Nephron (organoid): ENCODE results near the gene RSRC1.

Source experiments
- H3K27ac Mint-ChIP-seq, 3 experiments: 2 replicates each; pipeline ENCODE4 v1.8.0; 2020; ENCODE audit warnings: mixed read lengths in 3 of 3, mild to moderate bottlenecking in 2 of 3, moderate library complexity in 1 of 3
- H3K27me3 Mint-ChIP-seq: 2 replicates; pipeline ENCODE4 v1.8.0; 2021; ENCODE audit warnings: low read depth, mild to moderate bottlenecking, moderate library complexity, mixed read lengths
- H3K36me3 Mint-ChIP-seq: 2 replicates; pipeline ENCODE4 v1.8.0; 2020; ENCODE audit warnings: low read depth, mixed read lengths
- H3K4me1 Mint-ChIP-seq: 2 replicates; pipeline ENCODE4 v1.8.0; 2020; ENCODE audit warnings: mixed read lengths
- H3K4me3 Mint-ChIP-seq, 3 experiments: 2 replicates each; pipeline ENCODE4 v1.8.0; 2020; ENCODE audit warnings: mild to moderate bottlenecking in 3 of 3, mixed read lengths in 3 of 3, moderate library complexity in 2 of 3
- H3K9me3 Mint-ChIP-seq: 2 replicates; pipeline ENCODE4 v1.8.0; 2020; ENCODE audit warnings: mixed read lengths
- TF ChIP-seq, protein P1 (sequence below), 3 experiments: fragments of 200-600 bp; sonication (generic); IDR thresholded peaks; one replicate each; pipeline ENCODE4 v1.5.0; 2021; ENCODE audit warnings: antibody characterized with exemption in 3 of 3; ENCODE audit not compliant: unreplicated experiment in 3 of 3

RSRC1 gene

GRCh38 chr3:158568784-158569183 lies 458.9 kb downstream of the RSRC1 start:
- Mint-ChIP-seq H3K27ac (no peak overlapping the region), H3K36me3 (no peaks in the 10 kb centered on the region), H3K9me3 (no peaks in the 10 kb centered on the region), H3K27me3 (peaks cover 21% of the 10 kb centered on the region), H3K4me3 (peak overlapping the region in 2 of 3 experiments; percentile 41 to 48), H3K4me1 (peaks cover 5% of the 10 kb centered on the region)
- TF ChIP-seq, protein P1, sequence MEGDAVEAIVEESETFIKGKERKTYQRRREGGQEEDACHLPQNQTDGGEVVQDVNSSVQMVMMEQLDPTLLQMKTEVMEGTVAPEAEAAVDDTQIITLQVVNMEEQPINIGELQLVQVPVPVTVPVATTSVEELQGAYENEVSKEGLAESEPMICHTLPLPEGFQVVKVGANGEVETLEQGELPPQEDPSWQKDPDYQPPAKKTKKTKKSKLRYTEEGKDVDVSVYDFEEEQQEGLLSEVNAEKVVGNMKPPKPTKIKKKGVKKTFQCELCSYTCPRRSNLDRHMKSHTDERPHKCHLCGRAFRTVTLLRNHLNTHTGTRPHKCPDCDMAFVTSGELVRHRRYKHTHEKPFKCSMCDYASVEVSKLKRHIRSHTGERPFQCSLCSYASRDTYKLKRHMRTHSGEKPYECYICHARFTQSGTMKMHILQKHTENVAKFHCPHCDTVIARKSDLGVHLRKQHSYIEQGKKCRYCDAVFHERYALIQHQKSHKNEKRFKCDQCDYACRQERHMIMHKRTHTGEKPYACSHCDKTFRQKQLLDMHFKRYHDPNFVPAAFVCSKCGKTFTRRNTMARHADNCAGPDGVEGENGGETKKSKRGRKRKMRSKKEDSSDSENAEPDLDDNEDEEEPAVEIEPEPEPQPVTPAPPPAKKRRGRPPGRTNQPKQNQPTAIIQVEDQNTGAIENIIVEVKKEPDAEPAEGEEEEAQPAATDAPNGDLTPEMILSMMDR (IDR thresholded peaks at IDR 0.05; ENCODE audit: unreplicated experiment in 3 of 3): no peak

DNA sequence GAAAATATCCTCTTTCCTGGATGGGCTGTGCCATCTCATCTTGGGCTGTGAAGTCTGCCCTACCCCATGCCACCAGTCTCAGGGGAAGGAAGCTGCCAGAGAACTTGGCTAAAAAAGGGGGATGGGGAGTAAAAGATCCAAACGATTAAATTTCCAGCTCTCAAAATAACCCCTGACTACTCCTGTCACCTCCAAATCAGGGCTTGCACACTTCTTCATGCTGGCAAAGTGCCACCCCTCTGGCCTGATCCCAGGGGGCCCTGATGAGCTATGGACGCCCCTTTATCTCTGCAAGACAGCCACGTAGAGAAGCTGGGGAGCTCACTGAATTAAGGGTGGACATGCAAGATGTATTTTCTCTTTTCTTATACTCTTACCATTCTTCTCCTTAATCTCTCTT lies 459.9 kb downstream of the RSRC1 start:
- Mint-ChIP-seq H3K36me3 (no peaks in the 10 kb centered on the region), H3K9me3 (no peaks in the 10 kb centered on the region)

DNA sequence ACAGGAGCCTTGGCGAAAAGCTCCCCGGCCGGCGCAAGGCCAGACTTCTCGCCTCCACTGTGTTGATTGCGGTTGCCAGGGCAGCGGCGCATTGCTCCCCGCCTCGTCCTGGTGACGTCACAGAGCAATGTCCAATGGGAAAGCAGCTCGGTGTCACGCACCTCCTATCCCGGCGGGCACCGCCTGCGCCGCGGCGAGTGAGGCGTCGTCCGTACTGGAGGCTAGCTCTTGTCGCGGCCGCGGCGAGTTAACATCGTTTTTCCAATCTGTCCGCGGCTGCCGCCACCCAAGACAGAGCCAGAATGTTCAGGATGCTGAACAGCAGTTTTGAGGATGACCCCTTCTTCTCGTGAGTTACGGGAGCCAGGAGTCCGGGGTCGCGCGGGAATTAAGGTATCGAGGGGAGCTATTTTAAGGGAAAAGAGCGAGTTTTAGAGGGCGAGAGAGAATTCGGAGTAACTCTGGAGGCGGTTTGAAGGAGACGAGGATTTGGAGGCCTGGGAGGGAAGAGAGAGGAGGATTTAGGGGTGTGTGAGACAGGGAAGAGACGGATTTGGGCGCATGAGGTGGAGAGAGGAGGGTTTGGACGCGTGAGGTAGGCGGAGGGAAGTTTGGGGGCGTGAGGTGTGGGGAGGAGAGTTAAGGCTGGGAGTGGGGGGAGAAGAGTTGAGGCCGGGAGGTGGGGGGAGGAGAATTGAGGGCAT lies 461.3 kb downstream of the RSRC1 start, which contains the start of gene MLF1:
Gene MLF1 (plus strand): TSS at position 196 of the 704 bp plus-strand sequence. CDS start 107 bp downstream, at position 303.
- H3K36me3 Mint-ChIP-seq: no peaks in the 10 kb centered on the region
- H3K27ac Mint-ChIP-seq: peak within 1 kb of the TSS; percentile 41 to 87 (median 87)
- peaks cover 9% of the 10 kb centered on the region for H3K4me1 Mint-ChIP-seq
- peaks cover 21% of the 10 kb centered on the region for H3K27me3 Mint-ChIP-seq
- H3K9me3 Mint-ChIP-seq: no peaks in the 10 kb centered on the region
- H3K4me3 Mint-ChIP-seq: peak within 1 kb of the TSS; percentile 92 to 99 (median 96)
- TF ChIP-seq, protein P1 (IDR thresholded peaks at IDR 0.05; ENCODE audit: unreplicated experiment in 3 of 3): no peak

More for the DNA sequence above, 459.9 kb downstream of the RSRC1 start:
- TF ChIP-seq, protein P1 (IDR thresholded peaks at IDR 0.05; ENCODE audit: unreplicated experiment in 3 of 3): no peak
- Mint-ChIP-seq H3K27ac (no peak overlapping the region), H3K4me1 (peaks cover 5% of the 10 kb centered on the region), H3K27me3 (peaks cover 21% of the 10 kb centered on the region), H3K4me3 (peak overlapping the region in 1 of 3 experiments; percentile 99)

GRCh38 chr3:158571969-158572765 lies 462.3 kb downstream of the RSRC1 start:
- Mint-ChIP-seq H3K9me3 (no peaks in the 10 kb centered on the region), H3K4me1 (peaks cover 9% of the 10 kb centered on the region), H3K4me3 (peak overlapping the region; percentile 67 to 99 (median 92)), H3K27me3 (peaks cover 17% of the 10 kb centered on the region), H3K36me3 (no peaks in the 10 kb centered on the region), H3K27ac (no peak overlapping the region)
- TF ChIP-seq, protein P1 (IDR thresholded peaks at IDR 0.05; ENCODE audit: unreplicated experiment in 3 of 3): no peak

DNA sequence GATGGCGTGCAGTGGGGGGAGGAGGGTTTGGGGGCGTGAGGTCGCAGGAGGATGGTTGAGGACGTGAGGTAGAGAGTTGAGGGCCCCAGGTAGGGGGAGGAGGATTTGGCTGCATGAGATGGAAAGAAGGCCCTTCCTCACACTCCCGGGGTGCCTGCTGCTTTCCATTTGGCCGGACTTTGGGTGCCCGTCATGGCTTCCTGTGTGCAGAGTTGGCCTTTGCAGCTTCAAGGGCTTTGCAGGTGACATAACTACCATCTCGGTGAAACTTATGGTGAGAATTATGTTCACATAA lies 462.8 kb downstream of the RSRC1 start:
- Mint-ChIP-seq H3K36me3 (no peaks in the 10 kb centered on the region), H3K27me3 (peaks cover 17% of the 10 kb centered on the region), H3K4me3 (peak overlapping the region; percentile 67 to 99 (median 74)), H3K4me1 (peaks cover 9% of the 10 kb centered on the region), H3K27ac (no peak overlapping the region), H3K9me3 (no peaks in the 10 kb centered on the region)
- TF ChIP-seq, protein P1 (IDR thresholded peaks at IDR 0.05; ENCODE audit: unreplicated experiment in 3 of 3): no peak
